Right lobe of liver (tissue), 6 donors: ENCODE data around the gene GPRASP1. TPM values are rescaled to one million over a fixed set of nuclear protein-coding genes. Genes with fewer than 3 reads are reported as not detected.
"Not testable (repeated sequence)": the region's sequence is repeated elsewhere in the genome, so short reads cannot be mapped to it uniquely, and the experiment has no call there.

Experiments
- ATAC-seq, 4 donors: fragments of 200-7000 bp; cut with Tn5 transposase; one replicate each; pipeline ENCODE4 v1.9.1; 2020; ENCODE audit warnings: mild to moderate bottlenecking in 4 of 4, moderate library complexity in 4 of 4
- DNase-seq, 3 donors: peaks; one replicate each; pipeline ENCODE4 v3.0.0-alpha.2; 2020
- H3K27ac ChIP-seq, 3 donors: fragments of 200-600 bp; one replicate each; pipeline ENCODE4 v1.8.0; 2022
- H3K27me3 ChIP-seq, 2 donors: fragments of 200-600 bp; one replicate each; pipeline ENCODE4 v1.8.0; 2022
- H3K36me3 ChIP-seq, 4 donors: fragments of 200-600 bp; sonication (generic) in 1 of 4; one replicate each; pipeline versions ENCODE4 v1.5.1 to v1.8.0; 2017 to 2022; ENCODE audit warnings: control low read depth in 1 of 4
- H3K4me1 ChIP-seq, 4 donors: fragments of 200-600 bp; sonication (generic) in 1 of 4; one replicate each; pipeline versions ENCODE4 v1.5.1 to v1.8.0; 2017 to 2022; ENCODE audit warnings: control low read depth in 1 of 4
- H3K4me3 ChIP-seq, 3 donors: fragments of 200-600 bp; one replicate each; pipeline ENCODE4 v1.8.0; 2022
- H3K9me3 ChIP-seq, 4 donors: fragments of 200-600 bp; sonication (generic) in 1 of 4; one replicate each; pipeline versions ENCODE4 v1.5.1 to v1.8.0; 2017 to 2022; ENCODE audit warnings: control low read depth in 1 of 4
- CTCF ChIP-seq, 4 donors: fragments of 200-600 bp in 3 of 4; fragments of 450-650 bp in 1 of 4; IDR thresholded peaks; one replicate each; pipeline versions ENCODE4 v1.5.1 to v1.8.0; 2016 to 2022; ENCODE audit warnings: antibody characterized with exemption in 4 of 4, mild to moderate bottlenecking in 2 of 4
- POLR2A ChIP-seq: fragments of 450-650 bp; IDR thresholded peaks from one replicate; pipeline ENCODE4 v1.6.1; 2017; ENCODE audit warnings: antibody characterized with exemption, mild to moderate bottlenecking
- WGBS: methylation state at CpG from one replicate; pipeline ENCODE4 v1.1.6; 2018; ENCODE audit warnings: low coverage, low lambda C conversion rate; ENCODE audit not compliant: insufficient coverage; ENCODE audit errors: missing lambda C conversion rate; 5-methylcytosine and 5-hydroxymethylcytosine counted together
- intact Hi-C, 2 donors: fragments of 100-400 bp; cut with DNase I; formaldehyde crosslinking; loops; one replicate each; pipeline versions ENCODE4 v1.11.2 to v1.14.1; 2022
- total RNA-seq, 6 experiments: library from RNA; depleted of rRNA in 2 of 6; stranded (reverse); fragments of >200 nt in 2 of 6; fragmentation: NEBNext Ultra II Directional in 3 of 6; extraction: Animal tissue kit (Norgen Biotek cat#: 25700) in 3 of 6; gene quantifications; one replicate each; pipeline versions ENCODE4 v1.1.0 to v1.2.4, GENCODE V29; 2016 to 2023
- donor health status: DM: no; HTN: yes; CAD: no.
- donor health status: DM: no; HTN: no; CAD: no.
- donor health status: DM: no; HTN: no; CAD: no.
- donor health status: DM: no; HTN: yes; CAD: no.
- donor health status: DM: no; HTN: yes; CAD: no.

GPRASP1 gene
- total RNA-seq, 6 experiments from 2014 or later = 0.61 to 1.8 (median 1.4) TPM

- DNase-seq = no peak
- intact Hi-C loops = no loop called here
- no peak overlapping the region for H3K27ac ChIP-seq
- TF ChIP-seq POLR2A (no peak), CTCF (IDR thresholded peaks at IDR 0.05) (no peak)
- WGBS = 40% methylated on average over 1 of the region's 4 CpGs
- H3K9me3 ChIP-seq = no peaks in the 10 kb centered on the region
- ATAC-seq = no peak
- no peak overlapping the region for H3K4me3 ChIP-seq
- H3K4me1 ChIP-seq = no peaks in the 10 kb centered on the region
- no peaks in the 10 kb centered on the region for H3K27me3 ChIP-seq
- H3K36me3 ChIP-seq = no peaks in the 10 kb centered on the region
Measured at GRCh38 chrX:102669526-102669925, 18.2 kb downstream of the GPRASP1 start.

GRCh38 chrX:102672856-102673255, 21.6 kb downstream of the GPRASP1 start:
- ATAC-seq = no peak
- H3K36me3 ChIP-seq = no peaks in the 10 kb centered on the region
- 31% methylated on average over 3 of the region's 3 CpGs for WGBS
- H3K4me3 ChIP-seq = no peak overlapping the region
- no peaks in the 10 kb centered on the region for H3K27me3 ChIP-seq
- no peak overlapping the region for H3K27ac ChIP-seq
- no peak for DNase-seq
- H3K4me1 ChIP-seq = no peaks in the 10 kb centered on the region
- no peaks in the 10 kb centered on the region for H3K9me3 ChIP-seq
- intact Hi-C loops = no loop called here
- no peak for TF ChIP-seq CTCF (IDR thresholded peaks at IDR 0.05)
- TF ChIP-seq POLR2A = no peak

GRCh38 chrX:102677479-102677878, 26.2 kb downstream of the GPRASP1 start:
- H3K4me1 ChIP-seq, H3K27me3 ChIP-seq, H3K4me3 ChIP-seq, H3K36me3 ChIP-seq, H3K9me3 ChIP-seq, DNase-seq, intact Hi-C loops, H3K27ac ChIP-seq, ATAC-seq: not testable (repeated sequence)
- 60% methylated on average over 1 of the region's 1 CpG for WGBS

- H3K4me1 ChIP-seq = no peaks in the 10 kb centered on the region
- H3K27ac ChIP-seq = no peak overlapping the region
- no peak overlapping the region for H3K4me3 ChIP-seq
- no peaks in the 10 kb centered on the region for H3K27me3 ChIP-seq
- TF ChIP-seq POLR2A = no peak
- no peak for TF ChIP-seq CTCF (IDR thresholded peaks at IDR 0.05)
- H3K9me3 ChIP-seq = no peaks in the 10 kb centered on the region
- intact Hi-C loops = no loop called here
- no peak for ATAC-seq
- DNase-seq = no peak
- WGBS = 41% methylated on average over 2 of the region's 2 CpGs
- no peaks in the 10 kb centered on the region for H3K36me3 ChIP-seq
Measured at GRCh38 chrX:102684772-102685520, 33.7 kb downstream of the GPRASP1 start.

- TF ChIP-seq POLR2A (no peak), CTCF (IDR thresholded peaks at IDR 0.05) (no peak)
- no peak overlapping the region for H3K4me3 ChIP-seq
- intact Hi-C loops = no loop called here
- H3K27me3 ChIP-seq = no peaks in the 10 kb centered on the region
- no peaks in the 10 kb centered on the region for H3K9me3 ChIP-seq
- H3K4me1 ChIP-seq = no peaks in the 10 kb centered on the region
- DNase-seq (no peak), ATAC-seq (no peak)
- H3K36me3 ChIP-seq = no peaks in the 10 kb centered on the region
- WGBS = 65% methylated on average over 3 of the region's 3 CpGs
- H3K27ac ChIP-seq = no peak overlapping the region
Measured at GRCh38 chrX:102694749-102695148, 43.5 kb downstream of the GPRASP1 start.
